GM19240 (cell line): ENCODE measurements around the gene NIN.
"Not testable (repeated sequence)": the region's sequence is repeated elsewhere in the genome, so short reads cannot be mapped to it uniquely, and the experiment has no call there.

Experiments
- DNase-seq: peaks from one replicate; pipeline ENCODE4 v3.0.0; 2011; ENCODE audit warnings: low spot score; ENCODE audit not compliant: insufficient read length

Gene NIN

DNA sequence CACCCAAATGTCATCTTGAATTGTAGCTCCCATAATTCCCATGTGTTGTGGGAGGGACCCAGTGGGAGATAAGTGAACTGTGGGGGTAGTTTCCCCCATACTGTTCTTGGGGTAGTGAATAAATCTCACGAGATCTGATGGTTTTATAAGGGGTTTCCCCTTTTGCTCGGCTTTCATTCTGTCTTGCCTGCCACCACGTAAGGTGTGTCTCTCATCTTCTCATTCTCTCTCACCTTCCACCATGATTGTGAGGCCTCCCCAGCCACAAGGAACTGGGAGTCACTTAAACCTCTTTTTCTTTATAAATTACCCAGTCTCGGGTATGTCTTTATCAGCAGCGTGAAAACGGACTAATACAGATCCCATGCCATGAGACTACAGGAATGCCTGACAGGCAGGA is 11.7 kb downstream of the NIN start:
- DNase-seq: not testable (repeated sequence)

GRCh38 chr14:50816395-50817047 is 14.4 kb downstream of the NIN start:
- DNase-seq: no peak

GRCh38 chr14:50815526-50815925 is 15.4 kb downstream of the NIN start:
- DNase-seq: not testable (repeated sequence)

GRCh38 chr14:50815058-50815457 is 15.9 kb downstream of the NIN start:
- not testable (repeated sequence) for DNase-seq

DNA sequence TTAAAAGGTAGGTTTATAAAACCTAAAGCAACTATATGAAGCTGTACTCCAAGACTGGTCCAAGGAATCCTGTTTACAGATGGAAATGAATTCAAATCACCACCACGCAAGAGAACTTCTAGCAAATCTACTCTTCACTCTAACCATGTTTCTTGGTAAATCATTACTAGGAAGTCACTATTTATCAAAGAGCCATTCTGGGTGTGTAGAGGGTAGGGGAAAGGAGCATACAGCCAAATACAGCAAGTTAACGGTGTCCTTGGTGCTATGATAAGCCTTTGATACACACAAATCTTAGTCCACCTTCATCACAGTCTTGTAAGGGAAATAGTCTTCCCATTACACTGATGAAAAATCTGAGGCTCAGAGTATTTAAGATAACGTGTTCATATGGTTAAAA is 16.8 kb downstream of the NIN start:
- no peak for DNase-seq

DNA sequence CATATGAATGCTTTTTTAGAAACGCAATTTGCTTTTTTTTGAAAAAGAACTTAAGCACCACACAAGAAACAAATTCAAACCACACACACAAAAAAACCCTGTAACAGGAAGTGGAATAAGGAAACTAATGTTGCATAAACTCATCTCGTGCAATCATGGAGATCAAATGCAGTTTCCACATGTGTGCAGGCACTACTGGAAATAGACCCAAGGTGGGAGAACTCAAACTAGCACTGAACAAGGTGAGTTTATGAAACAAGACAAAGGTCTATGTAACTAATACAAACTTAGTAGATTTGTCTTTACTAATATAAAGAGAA is 17.5 kb downstream of the NIN start:
- no peak for DNase-seq

GRCh38 chr14:50812856-50813543 is 18.0 kb downstream of the NIN start:
- DNase-seq: no peak

DNA sequence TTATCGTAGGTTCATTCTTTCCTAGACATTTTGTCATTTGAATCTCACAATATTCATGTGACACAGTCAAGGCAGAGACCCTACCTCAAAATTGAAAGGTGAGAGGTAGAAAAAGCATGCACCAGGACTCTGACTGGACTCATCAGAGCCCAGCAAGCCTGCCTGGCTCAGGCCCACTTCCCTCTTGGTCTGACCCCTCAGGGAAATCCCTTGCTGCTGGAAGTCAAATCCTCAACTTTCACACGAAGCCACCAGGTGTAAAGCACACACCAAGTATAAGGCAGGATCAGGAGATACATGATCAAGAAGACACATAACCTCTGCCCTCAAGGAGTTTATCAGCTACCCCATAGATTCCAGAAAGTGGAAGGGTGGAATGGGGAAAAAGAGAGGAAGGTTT is 18.8 kb downstream of the NIN start:
- DNase-seq: no peak

DNA sequence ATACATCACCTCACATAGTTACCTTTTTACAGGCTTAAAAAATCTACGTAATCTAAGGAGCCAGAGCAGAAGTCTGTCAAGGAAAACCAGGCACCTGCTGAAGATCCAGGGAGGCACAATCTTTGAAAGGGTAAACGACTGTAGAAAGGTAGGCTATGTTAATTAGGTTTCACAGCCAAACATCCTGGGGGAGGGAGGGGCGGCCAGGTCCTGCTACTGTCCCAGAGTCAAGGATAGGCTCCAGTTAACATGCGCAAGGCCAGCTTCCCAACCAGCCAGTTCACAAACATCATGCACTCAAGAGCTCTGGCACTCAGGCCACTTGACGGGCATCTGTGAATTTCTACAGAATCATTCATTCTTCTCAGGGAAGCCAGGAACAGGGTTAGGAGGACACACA is 22.9 kb downstream of the NIN start:
- no peak for DNase-seq

- DNase-seq: no peak
Observed at GRCh38 chr14:50806241-50806933, 24.6 kb downstream of the NIN start.

- no peak for DNase-seq
Observed at GRCh38 chr14:50805396-50805795, 25.6 kb downstream of the NIN start.

DNA sequence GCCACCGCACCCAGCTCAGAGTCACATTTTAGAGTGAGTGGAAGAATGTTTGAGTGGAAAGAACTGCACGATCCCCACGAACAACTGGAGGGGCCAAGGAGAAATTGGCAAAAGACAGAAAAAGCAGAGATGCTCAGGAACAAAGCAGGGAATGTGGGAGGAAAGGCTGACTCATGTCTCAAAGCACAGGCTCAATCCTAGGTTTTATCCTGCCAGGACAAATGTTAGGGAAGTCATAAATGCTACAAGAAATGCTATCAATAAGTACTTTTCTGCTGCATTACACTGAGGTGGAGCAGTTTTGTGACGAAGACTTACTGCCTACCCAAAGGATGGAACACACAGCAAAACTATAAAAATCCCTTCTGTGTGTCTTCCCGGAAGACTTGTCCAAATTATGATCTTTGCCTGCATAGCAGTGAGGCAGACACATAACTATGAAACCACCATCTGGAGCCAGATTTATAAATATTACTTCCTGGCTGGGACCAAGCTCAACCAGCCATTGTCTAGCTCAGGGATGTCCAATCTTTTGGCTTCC is 26.7 kb downstream of the NIN start:
- no peak for DNase-seq

DNA sequence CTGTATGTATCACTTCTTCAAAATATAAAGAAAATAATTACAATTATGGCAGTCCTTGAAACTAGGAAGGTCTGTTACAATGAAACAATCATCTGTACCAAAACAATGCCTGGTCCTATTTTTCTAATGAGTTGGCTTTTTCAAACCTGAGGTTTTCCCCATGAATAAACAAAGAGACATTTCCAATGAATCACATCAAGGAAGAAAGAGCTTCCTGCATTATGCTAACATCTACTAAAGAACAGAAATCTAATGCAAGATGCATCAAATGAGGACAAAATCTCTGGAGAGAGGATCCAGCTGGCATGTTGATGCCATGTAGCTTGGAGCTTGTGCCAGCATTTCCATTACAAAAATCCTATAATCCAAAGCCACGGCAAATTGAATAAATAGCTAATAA is 29.3 kb downstream of the NIN start:
- DNase-seq: no peak

DNA sequence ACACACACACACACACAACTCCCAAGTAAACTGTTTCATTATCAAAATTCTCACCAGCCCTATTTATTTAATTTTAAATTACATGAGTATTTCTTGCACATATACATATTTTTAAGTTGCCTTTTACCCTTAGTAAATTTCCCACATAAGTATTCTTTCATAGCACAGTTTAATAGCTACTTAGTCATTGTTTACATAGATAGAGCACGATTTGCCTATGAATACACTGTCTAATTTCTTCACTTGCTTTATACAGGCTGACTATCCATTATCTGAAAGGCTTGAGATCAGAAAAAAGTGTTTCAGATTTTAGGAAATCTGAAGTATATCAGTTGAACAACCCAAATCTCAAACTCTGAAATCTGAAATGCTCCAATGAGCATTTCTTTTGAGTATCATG is 30.9 kb downstream of the NIN start:
- DNase-seq: no peak

DNA sequence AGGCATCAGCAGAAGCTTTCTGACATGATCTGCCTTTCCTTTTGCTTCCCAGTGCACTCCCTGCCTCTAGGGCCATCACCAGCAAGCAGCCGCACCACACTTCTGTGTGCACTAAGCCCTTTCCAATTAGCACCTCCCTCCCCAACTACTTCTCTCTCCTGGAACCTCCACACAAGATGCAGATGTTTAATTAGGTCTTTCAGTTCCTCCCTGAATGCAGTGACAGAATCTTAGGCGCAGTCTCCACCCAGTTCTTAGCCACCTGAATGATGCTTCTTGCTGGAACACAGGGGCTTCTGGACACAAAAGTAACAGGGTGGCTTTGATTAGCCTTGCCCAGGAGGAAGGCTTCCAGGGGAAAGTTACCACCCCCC is 32.9 kb downstream of the NIN start:
- DNase-seq: no peak

GRCh38 chr14:50797250-50798047 is 33.5 kb downstream of the NIN start:
- no peak for DNase-seq

GRCh38 chr14:50796390-50796789 is 34.6 kb downstream of the NIN start:
- no peak for DNase-seq

- DNase-seq: no peak
Observed at GRCh38 chr14:50795909-50796308, 35.1 kb downstream of the NIN start.

DNA sequence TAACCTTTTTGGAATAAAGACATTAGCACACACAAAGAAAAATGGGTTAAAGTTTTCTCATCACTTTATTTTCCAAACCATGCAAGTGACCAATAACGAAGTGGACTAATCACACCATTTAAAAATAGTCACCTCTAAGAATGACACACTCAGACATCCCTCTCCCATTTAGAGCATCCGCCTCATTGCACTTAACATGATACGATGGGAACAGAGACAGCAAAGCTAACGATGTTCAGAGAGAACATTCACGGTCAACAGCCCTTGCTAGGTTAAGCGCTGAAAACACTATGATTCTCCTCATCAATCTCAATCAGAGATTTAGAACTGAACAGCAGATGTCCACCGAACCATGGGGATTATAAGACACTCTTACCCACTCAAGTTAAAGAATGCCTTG is 35.8 kb downstream of the NIN start:
- no peak for DNase-seq

- DNase-seq: no peak
Observed at GRCh38 chr14:50794068-50794645, 36.8 kb downstream of the NIN start.

DNA sequence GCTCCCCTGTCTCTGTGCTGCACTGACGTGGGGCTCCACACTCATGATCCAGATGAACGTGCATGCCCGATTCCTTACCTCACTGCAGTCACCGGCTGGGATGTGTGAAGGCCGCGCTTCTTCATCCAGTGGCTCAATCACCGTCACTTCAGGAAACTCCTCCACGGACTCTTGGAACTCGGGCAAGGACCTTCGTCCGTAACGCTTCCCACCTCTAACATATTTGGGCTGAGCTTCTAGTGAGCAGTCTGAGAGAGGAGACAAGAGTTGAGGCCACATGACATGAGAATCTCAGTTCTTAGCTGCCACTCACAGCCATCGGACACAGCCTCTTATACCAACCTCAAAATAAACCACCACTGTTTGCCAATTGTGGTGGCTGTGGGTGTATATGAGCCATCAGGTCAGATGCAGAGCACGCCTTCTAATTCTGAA is 38.3 kb downstream of the NIN start:
- no peak for DNase-seq
